Suprapubic skin (tissue), 4 donors: Measurements from ENCODE around the gene GJA5. TPM values are rescaled to one million over a fixed set of nuclear protein-coding genes. Genes with fewer than 3 reads are reported as not detected.

ENCODE experiments used
- DNase-seq, 2 donors: peaks; one replicate each; pipeline ENCODE4 v3.0.0-alpha.2; 2019; ENCODE audit warnings: low spot score in 2 of 2
- H3K27ac ChIP-seq: fragments of 200-600 bp; sonication (generic); one replicate; pipeline ENCODE4 v1.5.1; 2019
- H3K27me3 ChIP-seq: fragments of 200-600 bp; sonication (generic); one replicate; pipeline ENCODE4 v1.5.1; 2019
- H3K36me3 ChIP-seq: fragments of 200-600 bp; sonication (generic); one replicate; pipeline ENCODE4 v1.5.1; 2019
- H3K4me1 ChIP-seq: fragments of 200-600 bp; sonication (generic); one replicate; pipeline ENCODE4 v1.5.1; 2019
- H3K4me3 ChIP-seq: fragments of 200-600 bp; sonication (generic); one replicate; pipeline ENCODE4 v1.5.1; 2019; ENCODE audit warnings: mild to moderate bottlenecking
- H3K9me3 ChIP-seq: fragments of 200-600 bp; sonication (generic); one replicate; pipeline ENCODE4 v1.5.1; 2019
- EP300 ChIP-seq: sonication (generic); formaldehyde crosslinking; IDR thresholded peaks from one replicate; pipeline ENCODE4 v1.6.1; 2017; ENCODE audit warnings: antibody characterized with exemption
- POLR2A ChIP-seq, 2 donors: fragments of 450-650 bp; IDR thresholded peaks; one replicate each; pipeline ENCODE4 v1.6.1; 2017; ENCODE audit warnings: antibody characterized with exemption in 2 of 2, mild to moderate bottlenecking in 2 of 2, moderate library complexity in 2 of 2
- POLR2AphosphoS5 ChIP-seq, 3 donors: sonication (generic); formaldehyde crosslinking; IDR thresholded peaks; one replicate each; pipeline ENCODE4 v1.6.1; 2017; ENCODE audit warnings: antibody characterized with exemption in 3 of 3
- WGBS: methylation state at CpG from one replicate; pipeline ENCODE4 v1.1.5; 2018; 5-methylcytosine and 5-hydroxymethylcytosine counted together
- total RNA-seq, 4 donors: library from RNA; depleted of rRNA; stranded (reverse); fragments of >200 nt; gene quantifications; one replicate each; pipeline ENCODE4 v1.1.0, GENCODE V29; 2016
- TF ChIP-seq, protein P1 (sequence below), 2 donors: fragments of 200-600 bp in 1 of 2; fragments of 450-650 bp in 1 of 2; sonication (generic) in 1 of 2; IDR thresholded peaks; one replicate each; pipeline ENCODE4 v1.5.1; 2016 to 2019; ENCODE audit warnings: antibody characterized with exemption in 2 of 2, mild to moderate bottlenecking in 1 of 2, moderate library complexity in 1 of 2

Gene GJA5
- total RNA-seq, 4 donors from 2014 or later = 1.8 to 11.7 (median 3.6) TPM

DNA sequence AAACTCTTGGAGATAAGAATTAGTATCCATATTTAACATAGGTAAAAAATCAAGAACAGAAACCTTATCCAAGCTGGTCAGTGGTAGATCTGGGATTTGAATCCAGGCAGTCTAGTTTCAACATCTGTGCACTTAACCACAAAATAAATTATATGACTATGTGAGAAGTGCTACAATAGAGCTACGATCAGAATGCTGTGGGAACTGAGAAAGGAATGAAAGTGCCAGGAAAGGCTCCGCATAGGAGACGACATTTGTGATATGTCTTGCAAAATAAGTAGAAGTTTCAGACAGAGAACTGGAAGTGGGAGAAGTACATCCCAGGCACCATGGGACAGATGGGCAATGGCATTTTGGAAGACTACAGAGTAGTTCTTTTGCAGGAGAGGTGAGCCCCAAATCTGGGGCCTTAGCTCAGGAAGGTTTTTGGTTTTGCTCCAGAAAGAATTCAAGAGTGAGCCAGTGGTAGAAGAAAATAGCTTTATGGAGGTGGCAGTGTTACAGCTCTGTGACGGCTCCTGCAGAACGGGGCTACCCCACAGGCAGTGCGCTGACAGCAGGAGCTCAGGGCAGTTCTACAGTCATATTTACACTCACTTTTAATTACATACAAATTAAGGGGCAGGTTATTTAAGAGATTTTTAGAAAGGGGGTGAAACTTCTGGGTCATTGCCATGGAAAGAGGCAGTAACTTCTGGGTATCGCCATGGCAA lies 25.5 kb upstream of the GJA5 start:
- Histone ChIP-seq H3K9me3 (no peaks in the 10 kb centered on the region), H3K4me3 (no peak overlapping the region), H3K27me3 (no peaks in the 10 kb centered on the region), H3K36me3 (no peaks in the 10 kb centered on the region), H3K4me1 (no peaks in the 10 kb centered on the region), H3K27ac (no peak overlapping the region)
- TF ChIP-seq POLR2A (IDR thresholded peaks at IDR 0.05) (no peak), POLR2AphosphoS5 (IDR thresholded peaks at IDR 0.05) (no peak), EP300 (no peak)
- TF ChIP-seq, protein P1, sequence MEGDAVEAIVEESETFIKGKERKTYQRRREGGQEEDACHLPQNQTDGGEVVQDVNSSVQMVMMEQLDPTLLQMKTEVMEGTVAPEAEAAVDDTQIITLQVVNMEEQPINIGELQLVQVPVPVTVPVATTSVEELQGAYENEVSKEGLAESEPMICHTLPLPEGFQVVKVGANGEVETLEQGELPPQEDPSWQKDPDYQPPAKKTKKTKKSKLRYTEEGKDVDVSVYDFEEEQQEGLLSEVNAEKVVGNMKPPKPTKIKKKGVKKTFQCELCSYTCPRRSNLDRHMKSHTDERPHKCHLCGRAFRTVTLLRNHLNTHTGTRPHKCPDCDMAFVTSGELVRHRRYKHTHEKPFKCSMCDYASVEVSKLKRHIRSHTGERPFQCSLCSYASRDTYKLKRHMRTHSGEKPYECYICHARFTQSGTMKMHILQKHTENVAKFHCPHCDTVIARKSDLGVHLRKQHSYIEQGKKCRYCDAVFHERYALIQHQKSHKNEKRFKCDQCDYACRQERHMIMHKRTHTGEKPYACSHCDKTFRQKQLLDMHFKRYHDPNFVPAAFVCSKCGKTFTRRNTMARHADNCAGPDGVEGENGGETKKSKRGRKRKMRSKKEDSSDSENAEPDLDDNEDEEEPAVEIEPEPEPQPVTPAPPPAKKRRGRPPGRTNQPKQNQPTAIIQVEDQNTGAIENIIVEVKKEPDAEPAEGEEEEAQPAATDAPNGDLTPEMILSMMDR (IDR thresholded peaks at IDR 0.05) = no peak
- DNase-seq = no peak
- 77% methylated on average over 7 of the region's 7 CpGs for WGBS

DNA sequence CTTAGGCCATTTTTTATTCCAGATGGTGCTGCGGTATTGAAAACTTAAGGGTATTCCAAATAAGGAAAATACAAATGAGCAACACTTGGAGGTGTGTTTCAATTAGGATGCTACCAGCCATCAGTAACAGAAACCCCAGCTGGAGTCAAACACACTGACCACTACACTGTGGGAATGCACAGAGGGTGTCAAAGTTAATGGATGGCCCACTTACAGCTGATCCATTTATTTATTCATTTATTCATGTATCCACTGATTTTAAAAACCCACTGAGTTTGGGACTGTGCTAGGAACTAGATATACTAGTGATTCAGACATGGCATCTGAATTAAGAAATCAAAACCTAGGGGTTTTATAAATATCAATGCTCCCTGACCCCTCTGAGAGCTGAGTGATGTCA lies 24.5 kb upstream of the GJA5 start:
- no peak for DNase-seq
- no peak for TF ChIP-seq EP300
- no peak for TF ChIP-seq POLR2AphosphoS5 (IDR thresholded peaks at IDR 0.05)
- no peak for TF ChIP-seq POLR2A (IDR thresholded peaks at IDR 0.05)
- TF ChIP-seq, protein P1 (IDR thresholded peaks at IDR 0.05) = no peak
- Histone ChIP-seq H3K4me1 (no peaks in the 10 kb centered on the region), H3K9me3 (no peaks in the 10 kb centered on the region), H3K27ac (no peak overlapping the region), H3K27me3 (no peaks in the 10 kb centered on the region), H3K4me3 (no peak overlapping the region), H3K36me3 (no peaks in the 10 kb centered on the region)
- WGBS = 85% methylated on average over 1 of the region's 1 CpG

DNA sequence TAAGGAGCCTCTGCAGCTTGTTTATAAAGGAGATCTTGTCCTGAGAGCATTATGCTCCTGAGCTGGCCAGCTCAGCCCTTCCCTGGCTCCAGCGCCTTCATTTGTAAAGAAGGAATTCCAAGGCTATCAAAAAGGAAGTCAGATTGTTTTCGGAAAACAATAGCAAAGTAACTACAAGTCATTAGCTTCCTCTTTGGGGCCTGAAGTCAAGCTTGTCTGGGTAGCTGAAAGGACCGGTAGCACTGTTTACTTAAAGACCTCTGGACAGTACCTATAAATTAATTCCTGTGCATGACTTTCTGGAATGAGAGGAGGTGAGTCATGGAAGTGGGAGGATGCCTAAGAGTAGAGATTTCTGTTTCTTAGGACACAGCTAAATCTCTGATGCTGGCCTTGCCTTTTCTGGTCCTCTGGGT lies 20.7 kb upstream of the GJA5 start:
- H3K27ac ChIP-seq = no peak overlapping the region
- TF ChIP-seq EP300 = no peak
- TF ChIP-seq POLR2AphosphoS5 (IDR thresholded peaks at IDR 0.05) = no peak
- TF ChIP-seq, protein P1 (IDR thresholded peaks at IDR 0.05) = no peak
- TF ChIP-seq POLR2A (IDR thresholded peaks at IDR 0.05) = no peak
- WGBS = 49% methylated on average over 3 of the region's 3 CpGs

DNA sequence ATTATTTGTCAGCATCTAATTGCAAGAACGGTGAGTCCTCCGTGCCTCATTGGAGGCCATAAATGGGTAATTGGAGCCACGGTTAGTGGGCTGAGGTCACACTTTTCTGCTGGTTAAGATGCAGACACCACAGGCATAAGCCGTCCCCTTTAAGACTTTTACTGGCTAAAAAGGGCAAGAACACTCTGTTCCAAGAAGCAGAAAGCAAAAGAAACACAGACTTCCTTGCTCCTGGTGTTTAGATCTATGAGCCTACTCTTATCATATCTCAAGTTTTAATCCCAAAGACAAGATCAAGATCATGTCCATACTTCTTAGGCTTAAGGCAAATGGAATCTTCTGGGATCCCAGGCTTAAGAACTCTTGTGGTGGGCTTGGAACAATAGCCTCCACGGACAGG lies 17.3 kb upstream of the GJA5 start:
- Histone ChIP-seq H3K4me3 (no peak overlapping the region), H3K27ac (no peak overlapping the region), H3K27me3 (peaks cover 20% of the 10 kb centered on the region), H3K4me1 (peaks cover 2% of the 10 kb centered on the region), H3K9me3 (no peaks in the 10 kb centered on the region), H3K36me3 (no peaks in the 10 kb centered on the region)
- 47% methylated on average over 5 of the region's 5 CpGs for WGBS
- TF ChIP-seq EP300 (no peak), POLR2AphosphoS5 (IDR thresholded peaks at IDR 0.05) (no peak), POLR2A (IDR thresholded peaks at IDR 0.05) (no peak)
- TF ChIP-seq, protein P1 (IDR thresholded peaks at IDR 0.05) = no peak
- no peak for DNase-seq

More for the DNA sequence above, 20.7 kb upstream of the GJA5 start:
- peaks cover 3% of the 10 kb centered on the region for H3K27me3 ChIP-seq
- H3K4me3 ChIP-seq = no peak overlapping the region
- no peak for DNase-seq
- H3K36me3 ChIP-seq = no peaks in the 10 kb centered on the region
- no peaks in the 10 kb centered on the region for H3K9me3 ChIP-seq
- no peaks in the 10 kb centered on the region for H3K4me1 ChIP-seq

DNA sequence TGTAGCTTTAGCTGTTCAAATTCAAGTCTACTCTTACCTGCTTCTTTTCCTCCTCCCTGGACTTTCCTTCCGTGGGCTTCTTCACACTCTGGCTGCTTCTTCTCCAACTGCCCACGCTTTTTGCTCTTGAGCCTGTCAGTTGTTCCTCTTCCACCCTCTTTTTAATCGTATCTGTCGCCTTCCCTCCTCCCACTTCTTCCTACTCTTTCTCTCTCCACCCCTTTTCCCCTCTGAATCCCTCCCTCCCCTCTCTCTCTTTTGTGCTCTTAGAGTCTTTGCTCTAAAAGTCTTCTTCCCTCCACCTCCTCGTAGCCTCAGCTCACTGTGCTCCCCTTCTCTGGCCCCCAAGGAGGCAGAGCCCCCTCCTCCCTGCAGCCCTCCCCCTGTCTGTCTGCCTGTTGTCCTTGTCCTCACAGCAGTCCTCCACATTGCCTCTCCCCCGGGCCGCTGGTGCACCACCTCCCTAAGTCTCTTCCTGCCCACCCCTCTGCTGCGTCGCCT lies 12.9 kb upstream of the GJA5 start:
- no peak overlapping the region for H3K27ac ChIP-seq
- H3K9me3 ChIP-seq = no peaks in the 10 kb centered on the region
- no peak for DNase-seq
- no peaks in the 10 kb centered on the region for H3K36me3 ChIP-seq
- H3K4me1 ChIP-seq = peaks cover 2% of the 10 kb centered on the region
- WGBS = 28% methylated on average over 9 of the region's 9 CpGs
- TF ChIP-seq POLR2AphosphoS5 (IDR thresholded peaks at IDR 0.05) (no peak), EP300 (no peak), POLR2A (IDR thresholded peaks at IDR 0.05) (no peak)
- TF ChIP-seq, protein P1 (IDR thresholded peaks at IDR 0.05) = no peak
- no peak overlapping the region for H3K4me3 ChIP-seq
- peaks cover 28% of the 10 kb centered on the region for H3K27me3 ChIP-seq
